GM21447 (cell line): Measurements from ENCODE around the gene TRIB2.

Experiments
- ATAC-seq: cut with Tn5 transposase; IDR thresholded peaks from one replicate; pipeline ENCODE4 v1.9.1; 2021; ENCODE audit not compliant: unreplicated experiment

The TRIB2 gene

DNA sequence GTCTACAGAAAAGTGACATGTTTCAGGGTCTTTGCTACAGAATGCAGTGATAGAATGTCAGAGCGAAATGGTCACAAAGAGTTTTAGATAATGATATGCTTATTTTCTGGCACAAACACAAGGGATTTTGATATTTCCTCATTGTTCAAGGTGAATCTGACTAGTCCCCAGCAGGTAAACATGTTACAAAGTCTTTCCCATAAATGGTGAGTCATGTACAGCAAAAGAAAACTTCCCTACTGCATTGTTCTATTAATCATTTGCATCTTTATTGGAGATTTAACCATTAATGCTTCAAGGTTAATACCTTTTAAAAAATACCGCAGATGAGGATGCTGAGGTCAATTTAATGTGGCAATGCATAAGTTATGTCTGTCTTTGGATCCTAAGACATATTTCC lies 19.1 kb upstream of the TRIB2 start:
- ATAC-seq: no peak

DNA sequence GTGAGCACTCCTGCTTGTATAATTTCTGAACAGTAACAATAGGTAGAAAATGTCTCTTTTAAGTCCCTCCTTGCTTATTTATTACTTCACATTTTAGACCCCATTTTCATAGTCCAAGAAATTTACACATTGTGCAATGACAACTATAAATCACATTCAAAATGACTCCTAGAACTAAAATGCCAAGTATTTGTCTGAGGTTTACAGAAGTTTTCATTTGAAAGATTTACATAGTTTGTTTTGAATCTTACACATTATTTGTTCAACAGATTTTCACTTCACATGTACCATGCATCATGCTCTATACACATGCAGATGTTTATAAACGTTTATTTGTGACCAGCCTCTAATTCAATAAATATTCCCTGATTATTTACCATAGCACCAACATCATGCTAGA lies 15.7 kb upstream of the TRIB2 start:
- ATAC-seq: no peak

DNA sequence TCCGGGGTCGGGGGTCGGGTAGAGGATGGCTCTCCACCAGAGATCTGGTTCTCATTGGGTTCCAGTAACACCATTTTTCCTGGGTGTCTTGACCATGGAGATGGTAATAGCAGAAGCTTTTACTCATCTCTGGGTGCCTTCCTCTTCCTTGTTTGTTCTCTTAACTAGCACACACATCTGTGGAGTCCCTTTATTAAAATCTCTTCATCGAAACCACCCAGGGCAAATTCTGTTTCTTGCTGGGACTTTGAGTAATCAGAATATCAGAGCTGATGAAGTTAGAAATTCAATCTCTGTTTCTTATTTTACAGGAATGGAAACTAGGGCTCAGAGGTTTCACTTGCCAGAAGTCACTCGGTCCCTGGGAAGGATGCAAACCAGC lies 15.0 kb upstream of the TRIB2 start:
- no peak for ATAC-seq

DNA sequence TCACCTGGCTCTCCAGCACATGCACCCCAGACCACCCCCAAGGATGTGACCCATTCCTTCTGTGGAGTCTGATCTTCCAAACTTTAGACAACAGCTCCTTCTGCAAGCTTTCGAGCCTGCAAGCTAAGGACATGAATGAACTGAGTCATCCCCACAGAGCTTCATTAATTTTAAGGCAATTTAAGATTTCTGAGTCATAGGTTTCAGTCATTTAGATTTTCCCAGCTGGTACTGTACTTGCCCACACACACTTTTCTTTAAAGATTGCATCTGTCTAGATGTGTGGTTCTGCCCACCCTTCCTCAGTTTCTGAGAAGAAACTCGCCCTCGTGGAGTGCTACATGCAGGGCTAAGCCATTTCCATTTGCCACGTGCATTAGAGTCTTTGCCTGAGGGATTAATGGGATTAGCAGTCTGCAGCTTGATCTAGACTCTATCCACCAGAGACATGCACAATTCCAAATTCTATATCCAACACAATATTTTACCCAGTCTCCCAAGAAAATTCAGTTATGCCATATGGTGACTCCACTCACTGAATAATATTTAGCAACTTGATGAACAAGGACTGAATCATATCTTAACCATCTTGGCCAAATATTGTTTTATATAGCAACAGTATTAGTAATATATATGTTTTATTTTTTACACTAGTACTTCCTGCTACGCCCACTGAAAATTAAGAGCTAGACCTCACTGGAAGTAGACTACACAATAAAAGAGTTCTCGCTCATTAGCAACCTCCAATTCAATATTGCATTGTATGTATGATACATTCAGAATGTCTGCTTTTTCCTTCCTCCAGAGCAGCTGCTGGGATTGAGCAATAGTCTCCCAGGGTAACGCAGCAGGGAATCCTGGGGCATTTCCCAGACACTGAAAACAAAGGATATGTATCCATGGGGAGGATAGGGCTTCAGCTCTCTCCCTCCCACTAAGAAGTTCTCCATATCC lies 14.3 kb upstream of the TRIB2 start:
- no peak for ATAC-seq

DNA sequence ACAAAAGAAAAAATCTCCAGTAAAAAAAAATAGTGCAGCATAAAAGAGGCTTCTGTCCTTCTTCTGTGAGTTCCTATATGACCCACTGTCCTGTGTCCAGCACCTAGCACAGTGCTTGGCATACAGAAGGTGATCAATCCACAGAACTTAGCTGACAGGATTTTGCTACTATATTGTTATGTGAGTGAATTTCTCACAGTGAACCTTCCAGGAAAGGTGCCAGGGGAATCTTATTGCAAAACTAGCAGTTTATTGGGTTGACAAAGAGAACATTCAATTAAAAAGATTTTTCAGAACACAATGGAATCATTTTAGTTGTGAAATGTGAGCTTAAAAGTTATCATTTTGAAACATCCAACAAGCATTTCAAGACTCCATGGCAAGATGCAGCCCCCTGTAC lies 12.4 kb upstream of the TRIB2 start:
- ATAC-seq: no peak

DNA sequence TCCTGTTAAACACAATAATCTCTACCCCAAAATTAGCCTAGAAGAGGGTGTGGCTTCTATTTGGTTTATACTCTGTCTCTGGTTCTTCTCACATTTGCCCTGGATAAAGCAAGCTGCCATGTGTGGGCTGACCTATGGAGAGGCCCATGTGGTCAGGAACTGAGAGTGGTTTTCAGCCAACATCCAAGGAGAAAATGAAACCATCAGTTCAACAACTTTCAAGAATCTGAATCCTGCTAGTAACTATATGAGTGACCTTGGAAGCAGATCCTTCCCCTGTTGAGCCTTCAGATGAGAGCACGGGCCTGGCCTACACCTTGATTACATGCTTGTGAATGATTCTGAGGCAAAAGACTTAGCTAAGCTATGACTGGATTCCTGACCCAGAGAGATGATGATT lies 11.5 kb upstream of the TRIB2 start:
- no peak for ATAC-seq

DNA sequence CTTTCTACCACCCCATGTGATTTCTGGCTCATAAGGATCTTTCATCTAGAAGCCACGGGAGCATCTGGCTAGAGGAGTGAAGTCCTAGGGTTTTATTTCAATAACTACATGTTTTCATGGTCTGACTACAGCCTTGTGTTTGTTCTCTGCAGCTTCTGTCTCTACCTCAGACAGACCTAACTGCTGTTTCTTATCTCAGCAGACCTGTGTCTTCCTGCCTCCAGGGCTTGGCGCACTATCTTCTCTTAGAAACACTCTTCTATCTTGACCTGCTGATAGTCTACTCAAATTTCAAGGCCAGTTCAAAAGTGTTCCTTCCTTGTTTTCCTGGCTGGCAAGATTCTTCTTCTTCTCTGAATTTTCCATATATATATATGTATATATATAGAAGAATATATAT lies 11.0 kb upstream of the TRIB2 start:
- ATAC-seq: no peak

DNA sequence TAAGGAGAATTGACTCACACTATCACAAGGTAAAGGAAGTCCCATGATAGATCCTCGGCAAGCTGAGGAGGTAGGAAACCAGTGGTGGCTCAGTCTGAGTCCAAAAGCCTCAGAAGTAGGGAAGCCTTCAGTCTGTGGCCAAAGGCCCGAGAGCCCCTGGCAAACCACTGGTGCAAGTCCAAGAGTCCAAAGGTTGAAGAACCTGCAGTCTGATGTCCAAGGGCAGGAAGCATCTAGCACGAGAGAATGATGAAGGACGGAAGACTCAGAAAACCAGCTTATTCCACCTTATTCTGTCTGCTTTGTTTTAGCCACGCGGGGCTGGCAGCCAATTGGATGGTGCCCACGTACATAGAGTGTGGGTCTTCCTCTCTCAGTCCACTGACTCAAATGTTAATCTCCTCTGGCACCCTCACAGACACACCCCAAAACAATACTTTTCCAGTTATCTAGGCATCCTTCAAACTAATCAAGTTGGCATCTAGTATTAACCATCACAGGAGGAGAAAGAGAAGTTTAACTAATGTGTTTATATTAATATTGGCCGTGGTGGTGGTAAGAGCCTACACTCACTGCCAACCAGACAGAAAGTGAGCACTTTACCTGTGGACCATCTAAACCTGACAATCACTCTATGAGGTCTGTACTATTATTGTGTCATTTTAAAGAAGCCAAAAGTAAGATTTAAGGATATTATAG lies 8.1 kb upstream of the TRIB2 start:
- ATAC-seq: no peak

DNA sequence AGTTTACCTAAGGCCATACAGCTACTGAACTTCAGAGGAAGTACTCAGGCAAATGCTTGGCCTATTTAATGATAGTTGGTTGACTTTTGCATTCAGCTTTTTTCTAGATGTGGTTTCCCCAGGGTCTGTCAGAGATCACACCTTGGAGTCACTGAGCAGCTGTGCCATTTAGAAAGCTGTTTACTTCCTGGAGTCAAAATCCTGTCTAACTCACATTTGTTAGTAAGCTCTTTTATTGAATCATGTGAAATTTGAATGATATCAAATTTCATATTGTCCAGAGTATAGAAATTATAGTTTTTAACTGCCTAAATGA lies 7.6 kb upstream of the TRIB2 start:
- no peak for ATAC-seq

DNA sequence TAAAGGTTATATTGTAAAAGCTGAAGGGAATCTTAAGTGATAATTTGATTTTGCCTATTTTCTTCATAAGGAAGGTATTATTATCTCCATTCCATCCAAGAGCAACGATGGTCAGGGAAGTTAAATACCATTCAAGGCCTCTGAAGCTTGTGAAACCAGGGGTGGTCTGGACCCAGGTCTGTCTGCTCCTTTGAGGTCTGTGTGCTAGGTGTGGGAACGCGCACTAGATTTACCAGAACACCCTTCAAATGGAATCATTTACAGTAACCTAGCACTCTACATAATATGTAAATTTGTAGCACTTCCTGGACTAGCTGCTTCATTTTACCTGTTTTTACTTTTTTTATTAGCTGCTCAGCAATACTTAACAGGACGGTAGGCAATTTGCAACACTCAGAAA lies 6.4 kb upstream of the TRIB2 start:
- ATAC-seq: no peak

DNA sequence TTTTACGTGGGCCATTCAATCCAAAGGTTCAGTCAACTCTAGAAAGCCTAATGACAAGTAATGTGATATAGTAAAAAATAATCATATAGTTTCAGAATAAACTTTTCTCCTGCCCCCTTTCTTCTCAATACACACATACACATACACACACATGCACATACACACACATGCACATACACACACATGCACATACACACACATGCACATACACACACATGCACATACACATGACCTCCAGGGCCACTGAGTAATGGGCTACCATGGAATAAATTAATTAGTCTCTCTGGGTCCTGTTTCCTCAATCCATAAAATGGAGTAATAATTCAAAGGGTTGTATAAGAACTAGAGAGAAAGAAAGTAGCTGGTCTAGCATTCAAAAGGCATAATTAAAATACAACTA lies 5.4 kb upstream of the TRIB2 start:
- no peak for ATAC-seq

DNA sequence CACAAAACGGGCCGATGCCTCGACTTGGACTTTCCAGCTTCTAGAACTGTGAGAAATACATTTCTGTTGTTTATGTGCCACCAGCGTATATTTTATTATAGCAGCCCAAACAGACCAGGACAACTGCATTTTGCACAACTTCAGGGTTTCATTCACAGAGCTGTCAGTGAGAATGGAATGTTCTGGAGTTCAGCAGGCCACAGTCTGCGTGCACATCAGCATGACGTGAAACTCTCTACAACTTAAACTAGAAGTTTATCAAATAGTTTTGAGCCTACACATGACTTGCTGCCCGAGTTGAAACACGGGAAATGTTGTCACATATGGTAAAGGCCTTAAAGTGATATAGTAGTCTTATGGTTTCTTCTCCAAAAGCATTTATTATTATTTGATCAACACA lies 3.9 kb upstream of the TRIB2 start:
- ATAC-seq: no peak

DNA sequence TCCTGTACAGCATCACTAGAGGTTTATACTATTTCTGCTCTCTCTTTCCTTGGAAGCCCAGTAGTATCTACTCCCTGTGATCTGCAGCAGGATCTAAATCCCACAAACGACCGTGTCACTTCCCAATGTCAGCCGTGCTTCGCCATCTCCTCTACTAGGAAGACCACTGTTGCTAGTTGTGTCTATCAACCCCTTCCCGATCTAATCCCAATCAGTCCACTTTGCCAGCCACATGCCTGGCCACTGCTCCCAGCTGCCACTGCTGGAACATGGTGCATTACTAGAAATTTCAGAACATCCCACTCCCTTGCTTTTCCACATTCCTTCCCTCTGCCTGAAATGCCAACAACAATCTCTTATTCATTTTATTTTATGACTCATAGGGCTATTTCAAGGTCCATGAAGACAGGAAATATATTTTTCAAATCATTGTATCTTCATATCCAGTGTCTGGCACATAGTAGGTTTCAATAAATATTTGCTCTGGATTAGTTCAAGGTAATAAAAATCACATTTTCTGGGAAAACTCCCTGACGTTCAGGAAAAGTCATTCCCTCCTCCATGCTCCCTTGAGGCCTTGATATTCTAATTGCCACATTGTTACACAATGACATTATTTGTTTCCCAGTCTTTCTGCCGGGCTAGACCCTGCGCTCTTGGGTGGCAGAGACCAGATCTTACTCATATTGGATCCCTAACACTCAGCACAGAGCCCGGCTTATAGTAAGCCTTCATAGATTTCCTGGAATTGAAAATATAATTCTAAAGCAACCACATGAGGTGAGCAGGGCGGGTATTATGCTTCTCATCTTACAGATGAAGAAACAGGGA lies 2.1 kb upstream of the TRIB2 start:
- no peak for ATAC-seq

DNA sequence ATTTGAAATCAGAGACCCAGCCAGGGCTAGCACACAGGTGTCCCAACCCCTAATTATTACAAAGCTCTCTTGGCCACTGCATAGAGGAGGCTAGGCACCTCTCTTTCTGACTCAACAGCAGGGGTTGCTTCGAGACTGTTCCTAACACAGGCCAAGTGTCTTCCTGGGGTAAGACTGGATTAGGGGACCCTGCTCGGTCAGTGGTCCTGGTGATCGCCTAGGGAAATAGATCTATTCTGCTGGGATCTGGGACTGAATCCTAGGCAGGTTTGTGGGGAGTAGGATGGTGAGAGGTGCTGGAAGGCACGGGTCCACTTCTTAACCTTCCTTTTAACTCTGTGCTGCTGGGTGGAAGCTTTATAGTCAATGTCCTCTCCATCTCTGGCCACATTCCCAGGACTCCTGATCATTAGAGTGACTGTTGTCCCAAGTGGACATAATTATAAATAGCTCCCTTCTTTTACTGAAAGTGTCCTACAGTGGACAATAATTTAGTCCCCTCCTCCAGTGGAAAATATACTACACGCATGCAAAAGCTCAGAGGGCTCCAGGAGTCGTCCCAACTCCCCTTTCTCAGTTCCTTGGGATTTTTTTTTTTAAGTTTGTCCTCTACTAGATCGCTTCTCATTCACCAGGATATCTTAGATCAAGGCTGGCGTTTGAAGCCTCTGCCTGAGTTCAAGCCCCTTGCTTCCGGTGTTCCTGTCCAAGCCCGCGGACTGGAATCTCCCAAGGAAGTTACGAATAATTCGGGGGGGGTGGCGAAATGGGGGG lies 1.3 kb upstream of the TRIB2 start:
- ATAC-seq: no peak

DNA sequence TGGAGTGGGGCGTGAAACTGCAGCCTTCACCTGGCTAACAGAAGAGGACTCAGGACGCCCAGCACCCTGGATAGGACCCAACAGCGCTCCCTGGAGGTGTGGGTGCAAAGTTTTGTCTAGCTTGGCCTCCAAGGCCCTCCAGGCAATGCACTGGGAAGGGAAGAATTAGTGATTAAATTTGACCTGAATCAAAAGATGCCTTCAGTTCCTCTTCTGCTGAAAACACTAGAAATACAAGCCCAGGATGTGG lies 779 bp upstream of the TRIB2 start:
- peak; percentile 54 for ATAC-seq

DNA sequence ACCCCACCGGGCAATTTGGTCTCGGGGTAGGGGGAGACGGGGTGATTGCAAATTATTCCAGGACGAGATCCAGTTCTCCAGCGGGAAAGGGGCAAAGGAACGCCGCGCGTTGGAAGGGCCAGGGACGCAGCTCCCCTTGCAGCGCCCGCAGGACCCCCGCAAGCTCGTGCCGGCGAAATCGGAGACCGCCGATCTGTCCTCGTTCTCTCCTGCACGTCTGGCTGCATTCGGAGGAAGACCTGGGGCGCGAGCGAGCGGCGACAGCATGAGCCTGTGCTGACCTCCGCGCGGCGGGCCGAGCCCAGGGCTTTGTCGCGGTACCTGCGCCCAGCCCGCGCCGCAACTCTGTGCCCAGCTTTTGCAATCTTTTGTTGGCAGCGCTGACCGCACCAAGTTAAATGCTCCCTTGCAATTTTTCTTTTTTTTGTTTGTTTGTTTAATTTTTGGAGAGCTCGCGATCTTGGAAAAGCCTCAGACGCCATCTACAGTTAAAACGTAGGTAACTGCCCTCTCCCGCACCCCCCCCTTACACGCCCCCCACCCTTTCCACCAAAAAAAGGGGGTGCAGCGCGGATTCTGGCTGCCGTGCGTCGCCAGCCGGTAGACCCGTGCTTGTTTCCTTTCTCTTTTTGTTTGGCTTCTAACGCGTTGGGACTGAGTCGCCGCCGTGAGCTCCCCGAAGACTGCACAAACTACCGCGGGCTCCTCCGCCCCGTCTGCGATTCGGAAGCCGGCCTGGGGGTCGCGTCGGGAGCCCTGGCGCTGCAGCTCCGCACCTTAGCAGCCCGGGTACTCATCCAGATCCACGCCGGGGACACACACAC lies 667 bp downstream of the TRIB2 start:
- ATAC-seq: peak; percentile 15

DNA sequence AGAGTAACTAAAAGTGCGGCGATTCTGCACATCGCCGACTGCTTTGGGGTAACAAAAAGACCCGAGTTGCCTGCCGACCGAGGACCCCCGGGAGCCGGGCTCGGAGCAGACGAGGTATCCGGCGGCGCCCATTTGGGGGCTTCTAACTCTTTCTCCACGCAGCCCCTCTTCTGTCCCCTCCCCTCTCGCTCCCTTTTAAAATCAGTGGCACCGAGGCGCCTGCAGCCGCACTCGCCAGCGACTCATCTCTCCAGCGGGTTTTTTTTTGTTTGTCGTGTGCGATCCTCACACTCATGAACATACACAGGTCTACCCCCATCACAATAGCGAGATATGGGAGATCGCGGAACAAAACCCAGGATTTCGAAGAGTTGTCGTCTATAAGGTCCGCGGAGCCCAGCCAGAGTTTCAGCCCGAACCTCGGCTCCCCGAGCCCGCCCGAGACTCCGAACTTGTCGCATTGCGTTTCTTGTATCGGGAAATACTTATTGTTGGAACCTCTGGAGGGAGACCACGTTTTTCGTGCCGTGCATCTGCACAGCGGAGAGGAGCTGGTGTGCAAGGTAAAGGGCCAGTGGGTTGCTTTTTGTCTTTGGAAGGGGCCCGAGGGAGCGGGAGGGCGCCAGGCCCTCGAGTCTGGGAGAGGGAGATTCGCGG lies 1.4 kb downstream of the TRIB2 start:
- no peak for ATAC-seq

DNA sequence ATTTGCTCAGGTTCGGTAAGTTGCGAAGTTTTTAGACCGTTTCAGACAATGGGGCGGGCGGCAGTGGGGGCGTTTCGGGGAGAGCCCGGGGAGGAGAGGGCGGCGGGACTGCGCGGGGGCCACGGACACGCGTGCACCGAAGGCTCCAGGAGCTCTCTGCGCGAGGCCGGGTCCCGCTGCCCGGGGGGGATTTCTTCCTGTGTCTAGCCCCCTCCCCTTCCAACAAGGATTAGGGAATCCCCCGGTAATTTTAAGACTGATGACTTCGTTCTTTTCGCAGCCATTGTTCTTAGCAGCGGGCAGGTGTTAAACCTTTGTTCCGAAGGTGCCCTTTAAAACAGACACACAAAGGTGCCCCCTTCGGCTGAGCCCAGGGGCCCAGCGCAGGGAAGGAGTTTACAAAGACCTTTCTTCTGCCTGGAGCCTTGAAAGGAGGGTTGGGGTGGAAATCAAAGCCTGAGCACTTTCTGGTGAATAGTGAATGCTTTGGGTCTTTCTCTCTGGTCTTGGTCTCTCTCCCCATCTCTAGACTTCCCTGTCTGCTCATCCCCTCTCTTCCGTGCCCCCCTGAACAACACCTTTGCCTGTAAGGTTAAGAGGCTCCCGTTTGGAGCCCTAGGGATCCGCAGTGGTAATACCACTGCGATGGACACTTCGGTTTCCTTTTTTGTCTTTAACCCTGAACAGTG lies 2.1 kb downstream of the TRIB2 start:
- no peak for ATAC-seq
